ENCODE results near the gene PANX3.

The PANX3 gene

DNA sequence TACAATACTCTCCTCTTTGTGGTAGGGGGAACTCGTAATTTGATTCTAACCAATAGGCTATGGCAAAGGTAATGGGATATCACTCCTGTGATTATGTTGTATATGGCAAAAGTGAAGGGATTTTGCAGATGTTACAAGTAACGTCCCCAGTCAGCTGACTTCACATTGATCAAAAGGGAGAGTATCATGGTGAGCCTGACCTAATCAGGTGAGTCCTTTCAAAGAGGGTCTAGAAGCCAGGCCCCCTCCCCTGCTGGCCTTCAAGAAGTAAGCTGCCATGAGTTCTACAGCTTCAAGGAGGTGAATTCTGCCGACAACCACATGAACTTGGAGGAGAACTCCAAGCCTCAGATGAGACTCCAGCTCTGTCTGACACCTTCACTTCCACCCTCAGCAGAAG is 31.4 kb downstream of the PANX3 start:
- Histone ChIP-seq H3K27ac (no peak overlapping the region), H3K4me3 (no peak overlapping the region)
- no peak for DNase-seq (ENCODE audit: low spot score)
- TF ChIP-seq, protein P1, sequence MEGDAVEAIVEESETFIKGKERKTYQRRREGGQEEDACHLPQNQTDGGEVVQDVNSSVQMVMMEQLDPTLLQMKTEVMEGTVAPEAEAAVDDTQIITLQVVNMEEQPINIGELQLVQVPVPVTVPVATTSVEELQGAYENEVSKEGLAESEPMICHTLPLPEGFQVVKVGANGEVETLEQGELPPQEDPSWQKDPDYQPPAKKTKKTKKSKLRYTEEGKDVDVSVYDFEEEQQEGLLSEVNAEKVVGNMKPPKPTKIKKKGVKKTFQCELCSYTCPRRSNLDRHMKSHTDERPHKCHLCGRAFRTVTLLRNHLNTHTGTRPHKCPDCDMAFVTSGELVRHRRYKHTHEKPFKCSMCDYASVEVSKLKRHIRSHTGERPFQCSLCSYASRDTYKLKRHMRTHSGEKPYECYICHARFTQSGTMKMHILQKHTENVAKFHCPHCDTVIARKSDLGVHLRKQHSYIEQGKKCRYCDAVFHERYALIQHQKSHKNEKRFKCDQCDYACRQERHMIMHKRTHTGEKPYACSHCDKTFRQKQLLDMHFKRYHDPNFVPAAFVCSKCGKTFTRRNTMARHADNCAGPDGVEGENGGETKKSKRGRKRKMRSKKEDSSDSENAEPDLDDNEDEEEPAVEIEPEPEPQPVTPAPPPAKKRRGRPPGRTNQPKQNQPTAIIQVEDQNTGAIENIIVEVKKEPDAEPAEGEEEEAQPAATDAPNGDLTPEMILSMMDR (IDR thresholded peaks at IDR 0.05): no peak

DNA sequence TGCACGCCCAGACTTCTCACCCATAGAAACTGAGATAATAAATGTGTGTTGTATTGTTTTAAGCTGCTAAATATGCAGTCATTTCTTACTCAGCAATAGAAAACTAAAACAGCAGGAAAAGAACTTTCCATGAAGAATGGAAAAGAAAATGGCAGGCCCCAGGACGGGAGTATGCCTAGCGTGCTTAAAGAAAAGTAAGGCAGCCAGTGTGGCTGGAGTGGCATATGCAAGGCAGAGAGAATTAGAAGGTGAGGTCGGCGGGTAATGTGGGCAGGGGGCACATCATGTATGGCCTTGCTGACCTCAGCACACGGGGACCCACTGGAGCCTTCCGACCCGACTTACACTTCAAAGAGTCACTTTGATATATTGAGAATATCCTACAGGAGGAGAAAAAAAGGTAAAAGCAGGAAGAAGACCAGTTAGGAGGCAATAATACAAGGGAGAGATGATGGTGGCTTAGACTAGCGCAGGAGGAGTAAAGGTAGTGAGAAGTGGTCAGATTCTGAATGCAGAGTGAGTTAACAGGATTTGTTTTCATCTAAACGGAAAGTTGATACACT is 31.9 kb downstream of the PANX3 start:
- no peak for DNase-seq (ENCODE audit: low spot score)
- TF ChIP-seq, protein P1 (IDR thresholded peaks at IDR 0.05): no peak
- peak overlapping the region; percentile 15 to 56 for H3K27ac ChIP-seq

DNA sequence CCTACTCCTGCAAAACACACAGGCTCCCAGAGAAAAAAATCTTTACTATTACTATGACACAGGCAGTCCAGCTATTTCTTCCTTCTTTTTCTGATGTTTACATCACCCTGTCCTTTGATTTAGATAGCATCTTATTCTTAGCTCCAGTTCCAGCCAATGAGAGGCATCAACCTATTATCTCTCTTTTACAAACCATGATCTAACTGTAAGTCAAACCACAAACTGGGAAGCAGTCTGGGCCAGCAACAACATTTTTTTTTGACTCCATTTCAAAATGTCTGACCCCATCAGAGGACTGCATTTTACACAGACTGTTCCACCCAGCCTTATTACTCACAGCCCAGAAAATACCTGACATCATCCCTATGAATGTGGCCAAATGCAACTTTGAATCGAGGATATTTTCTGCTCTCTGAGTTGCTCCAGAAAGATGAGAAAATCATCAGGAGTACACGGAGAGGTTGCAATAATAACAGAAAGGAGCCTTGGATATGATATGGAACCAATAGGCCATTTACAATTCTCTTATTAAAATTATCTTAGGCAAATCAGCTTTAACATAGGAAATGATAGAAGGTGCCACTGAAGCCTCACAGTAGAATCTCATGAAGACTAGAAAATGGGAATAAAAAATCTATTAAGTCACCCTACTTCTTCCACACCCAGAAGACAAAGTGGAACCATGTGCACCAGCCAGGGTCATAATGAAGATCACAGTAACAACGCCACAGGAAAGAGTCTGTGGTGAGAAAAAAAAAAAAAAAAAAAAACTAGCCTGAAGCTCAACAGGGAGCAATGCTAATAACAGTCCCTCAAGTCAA is 32.6 kb downstream of the PANX3 start:
- TF ChIP-seq, protein P1 (IDR thresholded peaks at IDR 0.05): no peak
- Histone ChIP-seq H3K27ac (peak overlapping the region; percentile 24 to 56), H3K4me3 (no peak overlapping the region)
- no peak for DNase-seq (ENCODE audit: low spot score)

More for the DNA sequence above, 31.9 kb downstream of the PANX3 start:
- no peak overlapping the region for H3K4me3 ChIP-seq

DNA sequence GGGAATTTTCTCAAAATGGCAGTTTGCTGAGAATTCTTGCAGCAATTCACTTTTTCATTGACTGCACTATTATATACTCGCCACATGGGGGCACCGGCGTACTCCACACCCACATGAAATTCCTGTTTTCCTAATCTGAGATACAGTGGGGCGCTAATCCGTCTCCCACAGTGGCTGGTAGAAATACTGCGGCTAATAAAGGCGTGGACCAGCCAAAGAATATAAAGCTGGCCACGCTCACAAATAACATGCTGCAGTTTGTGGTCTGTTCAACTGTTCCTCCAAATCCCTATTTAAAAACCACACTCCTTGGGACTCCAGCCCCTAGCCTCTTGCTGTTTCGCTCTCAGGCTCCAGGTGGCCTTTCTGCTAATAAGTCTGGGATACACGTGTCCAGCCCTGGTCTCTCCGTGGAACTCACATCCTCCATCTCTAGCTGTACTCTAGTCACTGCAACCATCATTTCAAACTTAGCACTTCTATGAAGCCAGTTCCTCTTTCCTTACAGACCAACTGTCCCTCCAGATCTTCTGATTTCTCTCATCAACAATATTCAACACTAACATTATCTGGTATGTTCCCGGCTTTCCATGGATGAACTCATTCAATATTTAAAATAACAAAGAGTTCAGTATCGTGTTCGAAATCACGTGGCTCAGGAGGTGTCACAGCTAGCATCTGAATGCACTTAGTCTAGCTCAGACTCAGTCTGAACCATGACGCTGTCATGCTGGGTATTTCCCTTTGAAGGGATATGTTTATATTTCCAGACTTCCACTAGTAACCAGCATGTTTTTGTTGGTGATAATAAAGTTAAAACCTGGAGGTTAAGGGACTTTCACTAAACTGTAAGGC is 33.4 kb downstream of the PANX3 start:
- TF ChIP-seq, protein P1 (IDR thresholded peaks at IDR 0.05): peak; percentile 81
- Histone ChIP-seq H3K27ac (peak overlapping the region; percentile 24 to 66), H3K4me3 (peak overlapping the region; percentile 60)
- DNase-seq (ENCODE audit: low spot score): peak; percentile 76

DNA sequence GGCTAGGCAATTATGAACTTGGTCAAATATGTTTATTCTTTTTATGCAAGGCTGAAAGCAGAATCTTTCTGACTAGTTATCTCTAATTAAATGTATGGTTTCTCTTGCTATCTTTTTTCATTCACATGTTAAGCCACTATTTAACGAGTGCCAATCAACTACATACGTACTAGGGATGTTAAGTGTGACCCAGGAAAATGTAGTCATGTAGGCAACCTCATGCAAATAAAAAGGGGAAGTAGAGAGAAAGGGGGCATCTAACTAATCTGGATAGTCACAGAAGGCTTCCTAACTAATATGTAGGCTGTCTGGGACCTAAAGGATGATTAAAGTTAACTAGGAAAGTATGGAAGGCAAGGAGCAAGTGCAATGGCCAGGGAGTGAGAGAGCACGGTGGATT is 34.9 kb downstream of the PANX3 start:
- TF ChIP-seq, protein P1 (IDR thresholded peaks at IDR 0.05): no peak
- Histone ChIP-seq H3K27ac (no peak overlapping the region), H3K4me3 (no peak overlapping the region)
- DNase-seq (ENCODE audit: low spot score): no peak

DNA sequence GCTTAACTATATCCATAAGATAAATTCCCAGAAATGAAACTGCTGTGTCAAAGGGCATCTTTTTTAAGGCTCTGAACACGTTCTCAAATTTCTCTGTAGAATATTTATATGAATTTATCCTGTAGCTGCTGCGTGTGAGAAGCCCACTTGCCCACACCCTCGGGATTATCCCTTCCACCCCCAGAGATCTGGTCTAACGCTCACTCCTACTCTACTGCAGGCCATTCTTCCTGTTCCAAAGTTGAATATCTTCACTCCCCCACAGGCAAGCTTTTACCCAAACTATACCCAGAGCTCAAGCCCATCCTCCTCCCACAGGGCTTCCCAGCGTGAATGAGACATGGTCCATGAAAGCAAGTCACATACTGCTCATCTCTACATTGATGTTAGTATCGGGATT is 37.4 kb downstream of the PANX3 start:
- H3K27ac ChIP-seq: no peak overlapping the region
- DNase-seq (ENCODE audit: low spot score): no peak
- TF ChIP-seq, protein P1 (IDR thresholded peaks at IDR 0.05): no peak

More for the DNA sequence above, 37.4 kb downstream of the PANX3 start:
- no peak overlapping the region for H3K4me3 ChIP-seq
